GM12878 (cell line): ENCODE data around the gene ZNF366. TPM values are rescaled to one million over a fixed set of nuclear protein-coding genes. Genes with fewer than 3 reads are reported as not detected.

Source experiments
- ATAC-seq: fragments of 200-7000 bp; cut with Tn5 transposase; 3 replicates; pipeline ENCODE4 v1.9.1; 2020; ENCODE audit warnings: mild to moderate bottlenecking, moderate library complexity
- BruUV-seq: library from RNA; stranded (reverse); fragments of 400-500 nt; replicated peaks from 2 replicates; lab custom pipeline; 2021; lab: Mats Ljungman, UMichigan
- CTCF ChIA-PET: fragments of 300-600 bp; sonication (Branson Sonifier 250); formaldehyde crosslinking; extraction: SDS; loops from one replicate; lab custom pipeline; 2021; ENCODE audit warnings: inconsistent platforms; lab: Yijun Ruan, JAX
- POLR2A ChIA-PET: fragments of 350-600 bp; formaldehyde crosslinking; extraction: SDS; loops from one replicate; lab custom pipeline; 2021; ENCODE audit warnings: inconsistent platforms; lab: Charles Lee
- RAD21 ChIA-PET: fragments of 300-600 bp; sonication (Branson Sonifier 250); formaldehyde crosslinking; loops from one replicate; lab custom pipeline; 2023; ENCODE audit warnings: antibody characterized with exemption; ENCODE audit not compliant: unreplicated experiment; lab: Charles Lee
- SMC1A ChIA-PET: fragments of 300-600 bp; sonication (Branson Sonifier 250); formaldehyde crosslinking; loops from one replicate; lab custom pipeline; 2023; ENCODE audit not compliant: unreplicated experiment, uncharacterized antibody; lab: Charles Lee
- DNase-seq: peaks from one replicate; pipeline ENCODE4 v3.0.0-alpha.2; 2011; ENCODE audit warnings: low read depth, low spot score
- FAIRE-seq: peaks from 3 replicates; lab custom pipeline; 2011; peaks lifted over from hg19 to GRCh38; lab: Jason Lieb, UNC
- H2AFZ ChIP-seq: 2 replicates; pipeline ENCODE4 v1.6.0; 2011; ENCODE audit warnings: low read depth, low read length, control low read depth; ENCODE audit not compliant: control insufficient read depth
- H3K27ac ChIP-seq: 2 replicates; pipeline ENCODE4 v1.5.1; 2011; ENCODE audit warnings: control low read depth; ENCODE audit not compliant: control insufficient read depth, insufficient read depth
- H3K27me3 ChIP-seq, 2 experiments: replicated peaks in 1 of 2; 2 replicates each; pipeline versions ENCODE4 v1.6.0 to v1.6.1; 2011; ENCODE audit warnings: low read length in 1 of 2; ENCODE audit not compliant: control insufficient read depth in 2 of 2, insufficient read depth in 2 of 2
- H3K36me3 ChIP-seq, 2 experiments: 2 replicates each; pipeline ENCODE4 v1.5.1; 2011; ENCODE audit warnings: low read length in 1 of 2; ENCODE audit not compliant: control insufficient read depth in 2 of 2, insufficient read depth in 2 of 2
- H3K4me1 ChIP-seq: 2 replicates; pipeline ENCODE4 v1.6.1; 2011; ENCODE audit warnings: mild to moderate bottlenecking, low read length, moderate library complexity, mixed read lengths; ENCODE audit not compliant: control insufficient read depth, insufficient read depth
- H3K4me2 ChIP-seq: 2 replicates; pipeline ENCODE4 v1.6.0; 2011; ENCODE audit warnings: control low read depth; ENCODE audit not compliant: control insufficient read depth, insufficient read depth
- H3K4me3 ChIP-seq: fragments of 200-600 bp; sonication (generic); 2 replicates; pipeline ENCODE4 v1.5.1; 2016
- H3K79me2 ChIP-seq: 2 replicates; pipeline ENCODE4 v1.6.0; 2011; ENCODE audit warnings: low read length; ENCODE audit not compliant: control insufficient read depth, insufficient read depth
- H3K9ac ChIP-seq: 2 replicates; pipeline ENCODE4 v1.8.0; 2011; ENCODE audit warnings: low read length, control low read depth, mixed read lengths; ENCODE audit not compliant: control insufficient read depth, insufficient read depth
- H3K9me3 ChIP-seq: replicated peaks from 3 replicates; pipeline ENCODE4 v1.5.1; 2011; ENCODE audit warnings: mild to moderate bottlenecking, low read length; ENCODE audit not compliant: control insufficient read depth, insufficient read depth
- H4K20me1 ChIP-seq: 2 replicates; pipeline ENCODE4 v1.6.0; 2011; ENCODE audit not compliant: control insufficient read depth, insufficient read depth
- WGBS: methylation state at CpG from one replicate; pipeline ENCODE4 v1.1.6; 2016; ENCODE audit warnings: low lambda C conversion rate; ENCODE audit not compliant: insufficient replicate concordance, insufficient coverage; ENCODE audit errors: missing lambda C conversion rate; 5-methylcytosine and 5-hydroxymethylcytosine counted together
- in situ Hi-C: fragments of 300-500 bp; cut with MboI; formaldehyde crosslinking; loops from 9 replicates; pipeline ENCODE4 v1.14.3; 2018; ENCODE audit warnings: mixed read lengths
- intact Hi-C: fragments of 100-400 bp; cut with micrococcal nuclease; formaldehyde crosslinking; loops from one replicate; pipeline ENCODE4 v1.14.2; 2022; ENCODE audit not compliant: unreplicated experiment
- polyA plus RNA-seq, 11 experiments: library from polyadenylated mRNA; depleted of rRNA in 4 of 11; unstranded in 6 of 11; stranded (reverse) in 5 of 11; fragments of >200 nt; fragmentation: Nextera tagmentation in 4 of 11; fragmentation: Illumina TruSeq in 1 of 11; extraction: Ambion mirVana in 4 of 11; extraction: Trizol in 1 of 11; gene quantifications; 1 replicate in 1 of 11; 2 replicates in 10 of 11; pipeline versions ENCODE4 v1.2.1 to v1.2.3, GENCODE V29; 2011 to 2016; ENCODE audit warnings: inconsistent platforms in 2 of 11, missing spikeins in 2 of 11, low read depth in 1 of 11
- total RNA-seq, 4 experiments: library from RNA; depleted of rRNA in 3 of 4; stranded (reverse); fragments of >200 nt in 3 of 4; fragmentation: Illumina TruSeq in 1 of 4; extraction: Trizol in 1 of 4; gene quantifications; 2 replicates each; pipeline versions ENCODE4 v1.2.1 to v1.2.3, GENCODE V29; 2013 to 2021
- TF ChIP-seq, protein P1 (sequence below): IDR thresholded peaks from 2 replicates; pipeline ENCODE4 v1.6.1; 2012; ENCODE audit warnings: low read depth, low read length, improper control_type of control experiment
- TF ChIP-seq, protein P2 (sequence below): IDR thresholded peaks from 2 replicates; pipeline ENCODE4 v1.6.1; 2011; ENCODE audit warnings: low read depth, low read length, improper control_type of control experiment, borderline replicate concordance
- TF ChIP-seq, protein P3 (sequence below): IDR thresholded peaks from 2 replicates; pipeline ENCODE4 v1.6.1; 2011; ENCODE audit warnings: low read depth, mild to moderate bottlenecking, low read length, moderate library complexity, borderline replicate concordance; ENCODE audit errors: extremely low read depth

The ZNF366 gene
- total and polyA plus RNA-seq, 10 of the 15 experiments (the other 5 are each of a cell fraction or from before 2014, with no cell fraction given): 0.01 to 0.18 (median 0.04) TPM; not detected in 6

DNA sequence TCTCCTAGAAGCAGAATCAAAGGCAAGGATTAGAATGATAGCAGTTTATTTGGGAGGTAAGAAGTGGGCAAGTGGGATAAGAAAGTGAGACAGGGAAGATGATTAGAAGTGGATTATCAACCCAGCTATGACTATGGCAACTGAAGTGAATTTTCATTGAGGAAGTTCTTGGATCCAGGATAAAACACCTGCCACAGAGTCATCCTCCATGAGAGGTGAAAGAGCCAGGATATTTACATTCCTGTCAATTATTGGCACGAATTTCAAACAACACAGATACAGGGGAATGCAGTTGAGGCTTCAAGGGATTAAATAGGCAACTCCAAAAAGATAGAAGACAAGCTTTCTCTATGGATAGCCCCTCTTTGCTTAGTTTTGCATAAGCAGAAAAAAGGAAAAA is 31.8 kb upstream of the ZNF366 start (continued):
- TF ChIP-seq, protein P1, sequence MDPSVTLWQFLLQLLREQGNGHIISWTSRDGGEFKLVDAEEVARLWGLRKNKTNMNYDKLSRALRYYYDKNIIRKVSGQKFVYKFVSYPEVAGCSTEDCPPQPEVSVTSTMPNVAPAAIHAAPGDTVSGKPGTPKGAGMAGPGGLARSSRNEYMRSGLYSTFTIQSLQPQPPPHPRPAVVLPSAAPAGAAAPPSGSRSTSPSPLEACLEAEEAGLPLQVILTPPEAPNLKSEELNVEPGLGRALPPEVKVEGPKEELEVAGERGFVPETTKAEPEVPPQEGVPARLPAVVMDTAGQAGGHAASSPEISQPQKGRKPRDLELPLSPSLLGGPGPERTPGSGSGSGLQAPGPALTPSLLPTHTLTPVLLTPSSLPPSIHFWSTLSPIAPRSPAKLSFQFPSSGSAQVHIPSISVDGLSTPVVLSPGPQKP: no peak
- TF ChIP-seq, protein P2, sequence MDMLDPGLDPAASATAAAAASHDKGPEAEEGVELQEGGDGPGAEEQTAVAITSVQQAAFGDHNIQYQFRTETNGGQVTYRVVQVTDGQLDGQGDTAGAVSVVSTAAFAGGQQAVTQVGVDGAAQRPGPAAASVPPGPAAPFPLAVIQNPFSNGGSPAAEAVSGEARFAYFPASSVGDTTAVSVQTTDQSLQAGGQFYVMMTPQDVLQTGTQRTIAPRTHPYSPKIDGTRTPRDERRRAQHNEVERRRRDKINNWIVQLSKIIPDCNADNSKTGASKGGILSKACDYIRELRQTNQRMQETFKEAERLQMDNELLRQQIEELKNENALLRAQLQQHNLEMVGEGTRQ: no peak
- TF ChIP-seq, all 136 proteins: peak for 0

DNA sequence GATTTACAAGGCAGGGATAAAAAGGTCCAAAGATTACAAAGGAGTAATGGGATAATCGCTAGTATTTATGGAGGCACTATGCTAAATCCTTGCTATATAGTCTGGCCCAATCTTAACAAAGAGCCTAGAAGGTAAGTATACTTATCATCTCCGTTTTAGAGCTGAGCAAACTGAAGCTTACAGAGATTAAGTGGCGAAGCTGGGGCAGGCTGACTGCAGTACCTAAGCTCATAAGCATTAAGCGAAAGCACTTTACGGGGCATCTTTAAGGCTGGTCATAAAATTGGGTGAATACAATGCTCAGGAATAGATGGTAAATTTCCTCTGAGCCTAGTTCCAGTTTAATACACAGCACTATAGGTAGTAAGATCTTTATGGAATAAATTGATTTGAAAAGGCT is 30.0 kb upstream of the ZNF366 start:
- Histone ChIP-seq H3K36me3 (no peaks in the 10 kb centered on the region), H3K9me3 (no peaks in the 10 kb centered on the region), H2AFZ (no peak overlapping the region), H3K27ac (no peak overlapping the region), H3K4me1 (no peaks in the 10 kb centered on the region), H4K20me1 (no peaks in the 10 kb centered on the region), H3K9ac (no peak overlapping the region), H3K4me2 (no peak overlapping the region), H3K27me3 (no peaks in the 10 kb centered on the region; a peak in 1 of 4 replicates), H3K4me3 (no peak overlapping the region), H3K79me2 (no peaks in the 10 kb centered on the region)
- in situ Hi-C loops (loop anchor here (25.0 kb wide), 1 partner anchor 750 kb away; no protein-coding TSS in a partner anchor), intact Hi-C loops (no loop called here)
- BruUV-seq: no TSS peak
- RAD21 ChIA-PET: interaction anchor here (1.4 kb wide), 1 partner anchor 198 kb away, joined by 3 read pairs; no protein-coding TSS in a partner anchor
- DNase-seq (no peak), ATAC-seq (no peak), FAIRE-seq (no peak)
- TF ChIP-seq, protein P3, sequence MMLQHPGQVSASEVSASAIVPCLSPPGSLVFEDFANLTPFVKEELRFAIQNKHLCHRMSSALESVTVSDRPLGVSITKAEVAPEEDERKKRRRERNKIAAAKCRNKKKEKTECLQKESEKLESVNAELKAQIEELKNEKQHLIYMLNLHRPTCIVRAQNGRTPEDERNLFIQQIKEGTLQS: no peak
- POLR2A ChIA-PET: no interaction called here
- SMC1A ChIA-PET: interaction anchor here (1.1 to 1.4 kb wide), 2 partner anchors 14 to 18 kb away, joined by 3 to 6 read pairs; no protein-coding TSS in a partner anchor
- CTCF ChIA-PET: interaction anchor here (0.6 to 1.0 kb wide), 2 partner anchors 128 to 171 kb away, joined by 3 to 4 read pairs; no protein-coding TSS in a partner anchor
- WGBS: 62% methylated on average over 5 of the region's 5 CpGs
